Right lobe of liver (tissue), 6 donors: ENCODE results near the gene NFATC4. TPM values are rescaled to one million over a fixed set of nuclear protein-coding genes. Genes with fewer than 3 reads are reported as not detected.
A peak's percentile ranks its signal among the peaks of the same experiment; 100 is the strongest.
"Not testable (repeated sequence)": the region's sequence is repeated elsewhere in the genome, so short reads cannot be mapped to it uniquely, and the experiment has no call there.

ENCODE experiments used
- ATAC-seq, 4 donors: fragments of 200-7000 bp; cut with Tn5 transposase; one replicate each; pipeline ENCODE4 v1.9.1; 2020; ENCODE audit warnings: mild to moderate bottlenecking in 4 of 4, moderate library complexity in 4 of 4
- DNase-seq, 3 donors: peaks; one replicate each; pipeline ENCODE4 v3.0.0-alpha.2; 2020
- H3K27ac ChIP-seq, 3 donors: fragments of 200-600 bp; one replicate each; pipeline ENCODE4 v1.8.0; 2022
- H3K27me3 ChIP-seq, 2 donors: fragments of 200-600 bp; one replicate each; pipeline ENCODE4 v1.8.0; 2022
- H3K36me3 ChIP-seq, 4 donors: fragments of 200-600 bp; sonication (generic) in 1 of 4; one replicate each; pipeline versions ENCODE4 v1.5.1 to v1.8.0; 2017 to 2022; ENCODE audit warnings: control low read depth in 1 of 4
- H3K4me1 ChIP-seq, 4 donors: fragments of 200-600 bp; sonication (generic) in 1 of 4; one replicate each; pipeline versions ENCODE4 v1.5.1 to v1.8.0; 2017 to 2022; ENCODE audit warnings: control low read depth in 1 of 4
- H3K4me3 ChIP-seq, 3 donors: fragments of 200-600 bp; one replicate each; pipeline ENCODE4 v1.8.0; 2022
- H3K9me3 ChIP-seq, 4 donors: fragments of 200-600 bp; sonication (generic) in 1 of 4; one replicate each; pipeline versions ENCODE4 v1.5.1 to v1.8.0; 2017 to 2022; ENCODE audit warnings: control low read depth in 1 of 4
- CTCF ChIP-seq, 4 donors: fragments of 200-600 bp in 3 of 4; fragments of 450-650 bp in 1 of 4; IDR thresholded peaks; one replicate each; pipeline versions ENCODE4 v1.5.1 to v1.8.0; 2016 to 2022; ENCODE audit warnings: antibody characterized with exemption in 4 of 4, mild to moderate bottlenecking in 2 of 4
- POLR2A ChIP-seq: fragments of 450-650 bp; IDR thresholded peaks from one replicate; pipeline ENCODE4 v1.6.1; 2017; ENCODE audit warnings: antibody characterized with exemption, mild to moderate bottlenecking
- WGBS: methylation state at CpG from one replicate; pipeline ENCODE4 v1.1.6; 2018; ENCODE audit warnings: low coverage, low lambda C conversion rate; ENCODE audit not compliant: insufficient coverage; ENCODE audit errors: missing lambda C conversion rate; 5-methylcytosine and 5-hydroxymethylcytosine counted together
- intact Hi-C, 2 donors: fragments of 100-400 bp; cut with DNase I; formaldehyde crosslinking; loops; one replicate each; pipeline versions ENCODE4 v1.11.2 to v1.14.1; 2022
- total RNA-seq, 6 experiments: library from RNA; depleted of rRNA in 2 of 6; stranded (reverse); fragments of >200 nt in 2 of 6; fragmentation: NEBNext Ultra II Directional in 3 of 6; extraction: Animal tissue kit (Norgen Biotek cat#: 25700) in 3 of 6; gene quantifications; one replicate each; pipeline versions ENCODE4 v1.1.0 to v1.2.4, GENCODE V29; 2016 to 2023
- donor health status: DM: no; HTN: yes; CAD: no.
- donor health status: DM: no; HTN: no; CAD: no.
- donor health status: DM: no; HTN: no; CAD: no.
- donor health status: DM: no; HTN: yes; CAD: no.
- donor health status: DM: no; HTN: yes; CAD: no.

The NFATC4 gene
- total RNA-seq, 6 experiments from 2014 or later, result 1.0 to 3.7 (median 2.0) TPM

DNA sequence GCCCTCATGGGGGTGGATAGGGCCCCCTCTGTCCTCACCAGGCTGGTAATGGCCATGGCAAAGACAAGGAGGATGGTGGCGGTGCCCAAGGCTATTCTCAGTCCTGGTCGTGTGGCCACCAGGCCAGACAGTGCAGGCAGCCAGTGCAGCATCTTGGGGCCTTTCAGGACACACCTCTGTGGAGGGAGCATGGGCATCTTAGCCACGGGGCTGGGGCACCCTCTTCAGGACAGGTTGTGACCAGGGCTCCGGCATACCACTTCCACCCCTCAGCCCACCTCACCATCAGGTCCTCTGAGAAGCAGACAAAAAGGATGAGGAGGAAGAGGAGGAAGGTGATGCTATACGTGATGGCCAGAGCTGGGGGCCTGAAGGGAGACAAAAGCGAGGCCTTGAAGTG lies 44.0 kb upstream of the NFATC4 start:
- Histone ChIP-seq H3K4me3 (no peak overlapping the region), H3K27ac (no peak overlapping the region), H3K36me3 (no peaks in the 10 kb centered on the region), H3K4me1 (no peaks in the 10 kb centered on the region), H3K27me3 (no peaks in the 10 kb centered on the region), H3K9me3 (no peaks in the 10 kb centered on the region)
- no peak for ATAC-seq
- no peak for DNase-seq
- 63% methylated on average over 4 of the region's 6 CpGs for WGBS
- intact Hi-C loops, result no loop called here
- TF ChIP-seq POLR2A, result no peak
- TF ChIP-seq CTCF (IDR thresholded peaks at IDR 0.05), result no peak

- 58% methylated on average over 2 of the region's 5 CpGs for WGBS
- H3K9me3 ChIP-seq, result no peaks in the 10 kb centered on the region
- no peak overlapping the region for H3K27ac ChIP-seq
- no peak for DNase-seq
- intact Hi-C loops, result no loop called here
- H3K27me3 ChIP-seq, result no peaks in the 10 kb centered on the region
- TF ChIP-seq POLR2A (no peak), CTCF (IDR thresholded peaks at IDR 0.05) (no peak)
- ATAC-seq, result no peak
- no peak overlapping the region for H3K4me3 ChIP-seq
- H3K36me3 ChIP-seq, result no peaks in the 10 kb centered on the region
- no peaks in the 10 kb centered on the region for H3K4me1 ChIP-seq
Observed at GRCh38 chr14:24325041-24325530, 42.9 kb upstream of the NFATC4 start.

DNA sequence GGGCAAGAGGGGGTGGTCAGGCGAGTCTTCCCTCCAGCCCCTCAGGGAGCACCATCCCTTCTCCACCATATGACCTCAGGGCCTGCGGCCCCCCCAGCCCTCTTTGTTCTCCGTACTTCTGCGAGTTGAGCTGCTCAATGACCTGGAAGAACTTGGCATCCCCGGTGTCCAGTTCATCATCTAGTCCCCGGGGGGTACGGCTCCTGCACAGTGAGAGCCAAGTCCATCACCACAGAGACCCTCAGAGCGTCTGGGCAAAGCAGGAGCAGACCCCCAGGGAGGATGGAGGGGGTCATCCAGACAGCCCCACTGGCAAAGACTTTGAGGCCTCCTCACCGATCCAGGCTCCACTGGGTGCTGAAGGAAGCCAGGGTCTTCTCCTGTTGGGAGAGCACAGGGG lies 42.0 kb upstream of the NFATC4 start:
- intact Hi-C loops, result no loop called here
- no peaks in the 10 kb centered on the region for H3K4me1 ChIP-seq
- no peaks in the 10 kb centered on the region for H3K27me3 ChIP-seq
- WGBS, result 68% methylated on average over 6 of the region's 9 CpGs
- no peak for TF ChIP-seq POLR2A
- TF ChIP-seq CTCF (IDR thresholded peaks at IDR 0.05), result no peak
- no peaks in the 10 kb centered on the region for H3K36me3 ChIP-seq
- no peaks in the 10 kb centered on the region for H3K9me3 ChIP-seq
- DNase-seq (no peak), ATAC-seq (no peak)
- no peak overlapping the region for H3K4me3 ChIP-seq
- no peak overlapping the region for H3K27ac ChIP-seq

GRCh38 chr14:24327303-24327702 lies 40.7 kb upstream of the NFATC4 start:
- no peaks in the 10 kb centered on the region for H3K36me3 ChIP-seq
- no peaks in the 10 kb centered on the region for H3K27me3 ChIP-seq
- DNase-seq (no peak), ATAC-seq (peak; percentile 5 to 38 (median 24))
- H3K4me1 ChIP-seq, result peaks cover 0 to 1% (median under 1%) of the 10 kb centered on the region in 4 donors
- H3K9me3 ChIP-seq, result no peaks in the 10 kb centered on the region
- no peak overlapping the region for H3K4me3 ChIP-seq
- WGBS, result no CpG with 5 or more reads among the region's 2 CpGs
- H3K27ac ChIP-seq, result peak overlapping the region in 1 of 3 donors; percentile 5
- intact Hi-C loops, result no loop called here
- no peak for TF ChIP-seq POLR2A
- no peak for TF ChIP-seq CTCF (IDR thresholded peaks at IDR 0.05)

DNA sequence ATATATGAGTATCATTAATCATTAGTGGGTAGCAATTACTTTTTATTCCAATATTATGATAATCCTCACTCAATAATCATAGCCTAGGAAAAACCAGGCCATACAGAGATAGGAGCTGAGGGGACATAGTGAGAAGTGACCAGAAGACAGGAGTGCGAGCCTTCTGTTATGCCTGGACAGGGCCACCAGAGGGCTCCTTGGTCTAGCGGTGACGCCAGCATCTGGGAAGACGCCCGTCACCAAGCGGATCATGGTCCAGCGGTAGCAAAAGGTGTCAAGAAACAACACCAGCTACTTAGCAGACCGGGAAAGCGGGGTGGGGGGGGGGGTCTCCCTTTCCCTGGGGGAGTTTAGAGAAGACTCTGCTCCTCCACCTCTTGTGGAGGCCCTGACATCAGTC lies 40.1 kb upstream of the NFATC4 start:
- H3K4me1 ChIP-seq, ATAC-seq, H3K4me3 ChIP-seq, H3K27ac ChIP-seq, H3K36me3 ChIP-seq, H3K27me3 ChIP-seq, intact Hi-C loops, H3K9me3 ChIP-seq: not testable (repeated sequence)
- peak in 1 of 3 donors; percentile 63 for DNase-seq
- 0% methylated on average over 8 of the region's 9 CpGs for WGBS
- TF ChIP-seq CTCF (IDR thresholded peaks at IDR 0.05), result peak; percentile 58 to 68 (median 59)
